Endothelial cell of coronary artery (primary cell): Measurements from ENCODE around the gene GOLGB1. TPM values are rescaled to one million over a fixed set of nuclear protein-coding genes. Genes with fewer than 3 reads are reported as not detected.

Experiments used
- total RNA-seq: library from RNA; depleted of rRNA; stranded (reverse); fragments of >200 nt; gene quantifications from 2 replicates; pipeline ENCODE4 v1.2.3, GENCODE V29; 2014

Gene GOLGB1, protein sequence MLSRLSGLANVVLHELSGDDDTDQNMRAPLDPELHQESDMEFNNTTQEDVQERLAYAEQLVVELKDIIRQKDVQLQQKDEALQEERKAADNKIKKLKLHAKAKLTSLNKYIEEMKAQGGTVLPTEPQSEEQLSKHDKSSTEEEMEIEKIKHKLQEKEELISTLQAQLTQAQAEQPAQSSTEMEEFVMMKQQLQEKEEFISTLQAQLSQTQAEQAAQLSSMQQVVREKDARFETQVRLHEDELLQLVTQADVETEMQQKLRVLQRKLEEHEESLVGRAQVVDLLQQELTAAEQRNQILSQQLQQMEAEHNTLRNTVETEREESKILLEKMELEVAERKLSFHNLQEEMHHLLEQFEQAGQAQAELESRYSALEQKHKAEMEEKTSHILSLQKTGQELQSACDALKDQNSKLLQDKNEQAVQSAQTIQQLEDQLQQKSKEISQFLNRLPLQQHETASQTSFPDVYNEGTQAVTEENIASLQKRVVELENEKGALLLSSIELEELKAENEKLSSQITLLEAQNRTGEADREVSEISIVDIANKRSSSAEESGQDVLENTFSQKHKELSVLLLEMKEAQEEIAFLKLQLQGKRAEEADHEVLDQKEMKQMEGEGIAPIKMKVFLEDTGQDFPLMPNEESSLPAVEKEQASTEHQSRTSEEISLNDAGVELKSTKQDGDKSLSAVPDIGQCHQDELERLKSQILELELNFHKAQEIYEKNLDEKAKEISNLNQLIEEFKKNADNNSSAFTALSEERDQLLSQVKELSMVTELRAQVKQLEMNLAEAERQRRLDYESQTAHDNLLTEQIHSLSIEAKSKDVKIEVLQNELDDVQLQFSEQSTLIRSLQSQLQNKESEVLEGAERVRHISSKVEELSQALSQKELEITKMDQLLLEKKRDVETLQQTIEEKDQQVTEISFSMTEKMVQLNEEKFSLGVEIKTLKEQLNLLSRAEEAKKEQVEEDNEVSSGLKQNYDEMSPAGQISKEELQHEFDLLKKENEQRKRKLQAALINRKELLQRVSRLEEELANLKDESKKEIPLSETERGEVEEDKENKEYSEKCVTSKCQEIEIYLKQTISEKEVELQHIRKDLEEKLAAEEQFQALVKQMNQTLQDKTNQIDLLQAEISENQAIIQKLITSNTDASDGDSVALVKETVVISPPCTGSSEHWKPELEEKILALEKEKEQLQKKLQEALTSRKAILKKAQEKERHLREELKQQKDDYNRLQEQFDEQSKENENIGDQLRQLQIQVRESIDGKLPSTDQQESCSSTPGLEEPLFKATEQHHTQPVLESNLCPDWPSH (N-terminal part only)
- 46.2 TPM in 2 replicates for total RNA-seq

GRCh38 chr3:121749276-121750086 lies at the start of gene GOLGB1:
GOLGB1 (minus strand) TSS chr3:121749741; CDS start chr3:121730971, 18,770 bp downstream.

GRCh38 chr3:121660356-121661171 lies 89.0 kb downstream of the GOLGB1 start, which contains the start of gene HCLS1:
HCLS1 (minus strand) TSS chr3:121660903; CDS start chr3:121658347, 2,556 bp downstream.

Other genes starting within 250 kb of the GOLGB1 start
- 4.0 and 6.8 TPM in 2 replicates for gene POLQ, start 203.8 kb downstream of the GOLGB1 start, total RNA-seq
- gene ARGFX, start 181.8 kb downstream of the GOLGB1 start, total RNA-seq, result not detected in 2 replicates
- gene FBXO40, start 156.4 kb downstream of the GOLGB1 start, total RNA-seq, result not detected in 2 replicates
- gene HCLS1, start 88.8 kb downstream of the GOLGB1 start, total RNA-seq, result 53.7 and 65.9 TPM in 2 replicates
- gene IQCB1, start 85.3 kb upstream of the GOLGB1 start, total RNA-seq, result 13.5 and 18.6 TPM in 2 replicates
- gene EAF2, start 85.5 kb upstream of the GOLGB1 start, total RNA-seq, result 2.0 and 3.1 TPM in 2 replicates
- gene SLC15A2, start 144.7 kb upstream of the GOLGB1 start, total RNA-seq, result 0.09 and 0.75 TPM in 2 replicates